NCI-H128 (cell line): ENCODE measurements around the gene PANK4.

Experiments
- DNase-seq: peaks from one replicate; lab custom pipeline; 2025; ENCODE audit not compliant: unreplicated experiment; lab: John Stamatoyannopoulos, UW

The PANK4 gene

DNA sequence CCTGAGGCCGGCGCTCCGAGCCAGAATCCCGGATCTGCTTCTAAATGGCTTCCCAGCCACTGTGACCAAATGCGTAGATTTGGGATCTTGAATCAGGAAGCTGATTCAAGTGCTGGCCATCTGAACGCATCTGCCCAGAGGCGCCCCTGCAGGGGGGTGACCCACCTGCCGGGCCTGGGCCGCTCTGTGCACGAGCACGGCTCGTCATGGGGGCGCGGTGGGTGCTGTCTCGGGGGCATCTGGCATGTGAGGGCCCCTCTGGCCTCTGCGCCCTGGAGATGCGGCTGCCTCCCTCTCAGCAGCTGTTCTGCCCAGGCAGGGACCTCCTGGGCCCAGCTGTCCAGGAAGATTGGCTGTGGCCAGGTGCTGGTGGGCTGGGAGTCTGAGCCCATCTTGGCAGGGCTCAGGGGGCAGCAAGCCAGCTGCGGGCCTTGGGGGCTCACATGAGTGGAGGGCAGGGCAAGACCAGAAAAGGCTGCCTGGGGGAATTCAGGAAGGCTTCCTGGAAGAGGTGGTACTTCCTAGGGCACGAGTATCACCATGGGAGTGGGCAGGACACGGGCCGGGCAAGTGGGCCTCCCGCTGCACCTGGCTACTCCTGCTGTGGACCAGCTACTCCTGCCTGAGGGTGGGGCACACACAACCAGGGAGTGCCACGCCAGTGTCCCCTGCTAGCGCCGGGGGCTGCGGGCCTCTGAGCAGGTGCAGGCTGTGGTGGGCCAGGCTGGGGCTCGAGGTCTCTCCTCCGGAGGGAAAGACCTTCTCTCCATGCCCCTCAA is 25.2 kb downstream of the PANK4 start:
- DNase-seq: no peak

GRCh38 chr1:2499986-2500596 is 26.3 kb downstream of the PANK4 start:
- no peak for DNase-seq

DNA sequence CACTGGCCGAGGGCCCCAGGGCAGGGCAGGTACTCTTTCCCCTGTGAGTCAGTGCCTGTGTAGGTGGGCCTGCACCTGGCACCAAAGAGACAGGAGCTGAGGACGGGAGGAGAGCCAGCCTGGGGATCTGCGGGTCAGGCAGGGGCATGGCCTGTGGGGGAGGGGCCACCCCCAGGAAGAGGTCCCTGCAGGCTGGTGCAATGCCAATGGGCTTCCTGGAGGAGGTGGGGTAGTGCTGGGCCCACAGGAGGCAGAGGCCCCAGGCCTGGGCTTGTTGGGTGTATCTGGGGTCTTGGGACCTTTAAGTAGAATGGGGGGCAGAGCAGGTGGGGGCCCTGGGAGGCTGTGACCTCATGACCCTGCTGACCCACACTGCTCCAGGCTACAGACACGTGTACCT is 27.1 kb downstream of the PANK4 start:
- DNase-seq: no peak

GRCh38 chr1:2498648-2499047 is 27.7 kb downstream of the PANK4 start:
- DNase-seq: no peak

GRCh38 chr1:2497891-2498290 is 28.5 kb downstream of the PANK4 start:
- DNase-seq: no peak

DNA sequence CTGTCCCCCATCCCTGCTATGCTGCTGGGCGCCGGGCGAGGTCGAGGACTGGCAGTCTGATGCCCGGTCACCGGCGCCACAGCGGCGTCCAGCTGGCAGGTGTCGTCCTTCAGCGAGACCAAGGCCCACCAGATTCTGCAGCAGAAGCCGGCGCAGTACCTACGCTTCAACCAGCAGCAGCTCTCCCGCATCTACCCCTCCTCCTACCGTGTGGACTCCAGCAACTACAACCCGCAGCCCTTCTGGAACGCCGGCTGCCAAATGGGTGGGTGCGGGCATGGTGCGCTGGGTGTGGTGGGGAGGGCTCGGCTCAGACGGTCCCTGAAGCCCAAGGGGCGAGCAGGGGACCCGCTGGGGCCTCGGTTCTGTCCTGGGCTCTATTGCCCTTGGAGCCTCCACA is 29.6 kb downstream of the PANK4 start:
- no peak for DNase-seq

- DNase-seq: no peak
These were observed 30.2 kb downstream of the PANK4 start for GRCh38 chr1:2496087-2496622.

DNA sequence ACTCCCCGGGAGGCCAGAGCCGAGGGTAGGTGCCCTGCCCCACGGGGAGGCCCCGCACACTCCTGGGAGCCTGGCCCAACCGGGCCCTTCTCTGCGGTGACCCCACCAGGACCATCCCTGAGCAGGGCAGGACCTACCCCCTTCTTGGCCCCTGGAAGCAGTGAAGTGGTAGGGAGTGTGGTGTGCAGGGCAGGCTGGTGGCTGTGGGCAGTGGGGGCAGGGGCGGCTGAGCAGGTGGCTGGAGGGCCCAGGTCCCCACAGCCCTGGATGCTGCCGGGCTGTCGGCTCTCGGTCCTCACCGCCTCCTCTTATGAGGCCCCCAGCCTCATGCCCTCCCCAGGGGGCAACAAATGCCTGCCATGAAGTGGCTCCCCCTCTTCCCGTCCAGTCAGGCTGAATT is 30.9 kb downstream of the PANK4 start:
- no peak for DNase-seq

GRCh38 chr1:2495026-2495425 is 31.4 kb downstream of the PANK4 start:
- no peak for DNase-seq

GRCh38 chr1:2494323-2494693 is 32.1 kb downstream of the PANK4 start:
- DNase-seq: no peak

GRCh38 chr1:2493691-2494322 is 32.6 kb downstream of the PANK4 start:
- DNase-seq: no peak

DNA sequence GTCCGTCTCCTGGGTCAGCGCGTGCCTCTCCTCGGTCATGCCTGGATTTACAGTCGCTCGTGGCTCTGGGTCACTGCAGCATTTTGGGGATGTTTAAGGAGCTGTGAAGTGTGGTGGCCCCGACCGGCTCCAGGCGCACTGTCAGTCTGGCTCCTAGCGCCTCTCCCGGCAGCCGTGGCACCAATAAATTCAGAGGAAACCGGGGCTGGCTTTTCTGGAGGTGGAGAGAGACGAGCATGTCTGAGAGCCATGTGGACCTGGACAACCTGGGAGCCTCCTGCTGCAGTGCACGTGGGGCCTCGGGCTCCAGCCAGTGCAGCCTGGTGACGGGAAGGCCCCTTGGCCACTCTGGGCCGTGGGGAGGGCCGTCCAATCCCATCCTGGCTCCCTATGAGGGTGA is 33.2 kb downstream of the PANK4 start:
- DNase-seq: no peak

DNA sequence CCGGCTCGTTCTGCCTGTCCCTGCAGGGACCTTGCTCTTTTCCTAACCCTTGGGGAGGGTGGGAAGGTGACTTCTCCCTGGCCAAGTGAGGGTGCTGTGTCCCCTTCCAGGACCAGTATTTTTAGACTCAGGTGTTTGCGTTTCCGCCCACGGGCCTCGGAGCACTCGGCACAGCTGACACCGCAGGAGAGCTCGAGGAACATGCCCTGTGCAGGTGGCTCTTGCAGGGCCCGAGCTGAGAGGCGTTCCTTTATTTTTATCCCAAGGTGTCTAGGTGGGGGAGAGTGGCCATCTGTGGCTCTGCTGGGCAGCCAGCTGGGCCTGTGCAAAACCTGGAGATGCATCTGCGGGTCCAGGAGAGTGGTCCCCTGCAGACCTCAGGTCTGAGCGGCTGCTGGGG is 34.3 kb downstream of the PANK4 start:
- no peak for DNase-seq

DNA sequence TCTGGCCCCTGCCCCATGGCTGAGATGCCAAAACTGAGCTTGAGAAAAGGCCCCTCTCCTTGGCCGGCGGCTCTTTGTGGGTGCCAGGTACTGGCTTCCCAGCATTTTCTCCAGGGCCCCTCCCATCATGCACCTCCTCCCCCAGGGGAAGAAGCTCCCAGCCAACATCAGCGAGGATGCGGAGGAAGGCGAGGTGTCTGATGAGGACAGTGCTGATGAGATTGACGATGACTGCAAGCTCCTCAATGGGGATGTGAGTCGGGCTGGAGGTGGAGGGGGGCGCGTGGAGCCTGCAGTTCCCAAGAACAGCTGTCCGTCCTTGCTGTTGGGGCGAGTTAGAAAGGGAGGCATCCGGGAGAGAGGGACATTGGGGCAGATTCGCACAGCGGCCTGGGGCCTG is 36.8 kb downstream of the PANK4 start:
- no peak for DNase-seq

DNA sequence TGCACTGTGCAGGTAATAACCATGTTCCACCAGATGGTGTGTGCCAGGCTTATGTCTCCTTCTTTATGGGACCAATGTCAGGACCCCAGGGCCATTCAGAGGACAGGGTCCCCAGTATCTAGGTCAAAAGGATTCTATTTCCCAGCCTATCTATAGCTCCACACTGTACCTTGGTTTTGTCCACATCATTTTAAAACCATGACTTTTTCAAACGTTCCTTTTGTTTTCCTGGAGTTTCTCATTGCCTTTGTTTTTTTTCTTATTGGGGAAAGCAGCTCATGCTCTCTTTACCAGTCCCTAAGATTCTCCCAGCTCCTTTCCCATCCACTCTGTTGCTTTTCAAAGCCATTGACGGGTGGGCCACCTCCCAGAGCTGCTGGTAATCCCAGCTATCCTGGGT is 37.7 kb downstream of the PANK4 start:
- no peak for DNase-seq

DNA sequence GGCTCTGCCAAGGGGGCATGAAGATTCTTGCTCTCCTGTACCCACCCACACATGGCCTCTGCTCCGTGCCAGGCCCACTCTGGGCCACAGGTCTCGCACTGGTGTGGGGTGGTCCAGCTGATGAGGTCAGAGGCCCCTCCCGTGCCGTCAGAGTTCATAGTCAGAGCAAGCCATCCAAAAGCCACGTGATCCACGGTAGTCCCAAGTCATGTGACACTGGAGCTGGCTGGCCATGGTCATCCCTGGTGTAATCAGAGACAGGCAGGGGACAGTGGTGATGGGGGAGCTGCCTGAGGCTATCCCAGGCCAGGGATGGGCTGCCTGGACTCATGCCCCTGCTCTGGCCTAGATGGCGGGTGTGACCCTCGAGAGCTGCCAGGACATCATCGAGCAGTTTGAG is 39.8 kb downstream of the PANK4 start:
- no peak for DNase-seq

DNA sequence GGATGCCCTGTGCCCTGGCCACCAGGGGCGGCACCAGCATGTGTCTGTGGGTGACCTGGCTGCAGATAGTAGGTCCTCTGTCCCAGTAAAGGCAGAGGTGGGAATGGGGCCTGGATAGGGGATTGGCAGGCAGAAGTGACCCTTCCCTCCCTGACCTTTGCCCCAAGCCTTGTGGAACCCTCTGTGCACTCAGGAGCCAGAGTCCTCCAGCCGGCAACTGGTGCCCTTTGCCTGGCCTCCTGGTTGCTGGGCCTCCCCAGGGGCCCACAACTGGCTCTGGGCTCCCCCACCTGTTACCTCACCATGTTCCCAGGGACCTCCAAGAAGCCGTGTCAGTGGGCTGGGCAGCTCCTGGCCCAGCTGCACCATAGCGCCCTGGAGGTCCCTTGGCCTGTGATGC is 40.4 kb downstream of the PANK4 start:
- DNase-seq: no peak

DNA sequence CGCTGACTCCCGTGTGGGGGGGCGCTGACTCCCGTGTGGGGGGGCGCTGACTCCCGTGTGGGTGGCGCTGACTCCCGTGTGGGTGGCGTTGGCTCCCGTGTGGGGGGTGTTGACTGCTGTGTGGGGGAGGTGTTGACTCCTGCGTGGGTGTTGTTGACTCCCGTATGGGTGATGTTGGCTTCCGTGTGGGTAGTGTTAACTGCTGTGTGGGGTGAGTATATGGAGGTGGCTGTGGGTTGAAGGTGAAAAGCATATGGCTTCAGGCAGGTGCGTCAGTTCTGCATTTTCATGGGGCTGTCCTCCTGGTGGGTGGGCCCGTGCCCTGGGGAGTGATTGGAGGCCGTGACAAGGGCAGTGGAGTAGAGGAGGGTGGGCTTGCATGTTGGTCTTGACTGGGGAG is 42.4 kb downstream of the PANK4 start:
- no peak for DNase-seq

GRCh38 chr1:2483026-2483425 is 43.4 kb downstream of the PANK4 start:
- no peak for DNase-seq

DNA sequence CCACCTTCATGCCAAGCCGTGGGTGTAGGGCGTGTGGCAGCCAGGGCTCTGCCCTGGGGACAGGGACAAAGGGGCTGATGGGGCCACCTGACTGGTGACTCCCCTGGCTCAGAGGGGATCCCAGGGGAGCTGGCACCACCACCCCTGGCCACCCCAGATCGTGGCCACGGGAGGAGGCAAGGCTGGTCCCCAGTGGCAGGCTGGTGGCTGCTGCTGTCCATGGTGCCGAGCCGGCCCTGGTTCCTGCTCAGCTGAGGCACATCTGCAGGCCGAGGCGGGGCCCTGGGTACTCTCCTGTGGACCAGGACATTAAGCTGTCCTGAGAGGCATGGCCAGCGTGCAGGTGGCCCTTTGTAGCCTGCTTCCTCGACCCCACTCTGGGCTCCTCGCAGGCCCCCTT is 43.8 kb downstream of the PANK4 start:
- no peak for DNase-seq

- no peak for DNase-seq
These were observed 44.5 kb downstream of the PANK4 start for GRCh38 chr1:2481885-2482284.

DNA sequence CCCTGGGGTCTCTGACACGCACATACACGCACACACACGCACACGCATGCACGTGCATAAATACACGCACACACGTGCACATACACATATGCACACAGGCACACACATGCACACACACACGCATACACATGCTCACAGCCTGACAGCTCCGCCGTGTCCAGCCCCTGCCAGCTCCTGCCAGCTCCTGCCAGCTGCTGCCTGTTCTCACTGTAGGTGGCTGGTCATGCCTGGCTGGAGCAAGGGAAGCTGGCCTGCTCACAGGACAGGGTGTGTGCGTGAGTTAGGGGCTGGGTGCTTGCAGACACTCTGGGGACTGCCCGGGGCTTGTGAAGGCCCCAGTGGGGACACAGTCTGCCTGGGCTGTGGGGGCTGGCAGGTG is 45.4 kb downstream of the PANK4 start:
- no peak for DNase-seq
